ENCODE data around the gene GGA3.
A peak's percentile ranks its signal among the peaks of the same experiment; 100 is the strongest.

DNA sequence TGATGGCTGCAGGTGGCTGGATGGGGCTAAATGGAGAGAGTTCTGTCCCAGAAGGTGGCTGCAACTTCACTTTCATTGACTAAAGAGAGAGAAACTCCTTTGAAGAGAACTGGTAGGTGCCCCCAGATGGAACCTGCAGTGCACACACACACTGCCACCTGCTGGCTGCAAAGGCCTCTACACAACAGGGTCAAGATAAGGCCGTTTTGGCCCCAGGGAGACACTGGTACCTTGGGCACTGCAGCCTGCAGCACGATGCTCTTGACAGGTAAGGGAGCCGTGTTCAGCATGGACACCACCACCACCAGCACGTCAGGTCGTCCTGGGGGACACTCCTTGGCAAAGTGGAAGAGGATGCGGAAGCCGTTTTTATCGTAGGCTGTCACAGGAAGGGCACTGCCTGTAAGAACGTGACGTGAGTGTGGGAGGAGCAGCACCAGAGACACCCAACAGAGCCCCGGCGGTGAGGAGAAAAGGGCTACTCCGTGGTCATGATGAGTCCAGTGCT, 22.7 kb downstream of the GGA3 start:
- TF ChIP-seq, protein P1, sequence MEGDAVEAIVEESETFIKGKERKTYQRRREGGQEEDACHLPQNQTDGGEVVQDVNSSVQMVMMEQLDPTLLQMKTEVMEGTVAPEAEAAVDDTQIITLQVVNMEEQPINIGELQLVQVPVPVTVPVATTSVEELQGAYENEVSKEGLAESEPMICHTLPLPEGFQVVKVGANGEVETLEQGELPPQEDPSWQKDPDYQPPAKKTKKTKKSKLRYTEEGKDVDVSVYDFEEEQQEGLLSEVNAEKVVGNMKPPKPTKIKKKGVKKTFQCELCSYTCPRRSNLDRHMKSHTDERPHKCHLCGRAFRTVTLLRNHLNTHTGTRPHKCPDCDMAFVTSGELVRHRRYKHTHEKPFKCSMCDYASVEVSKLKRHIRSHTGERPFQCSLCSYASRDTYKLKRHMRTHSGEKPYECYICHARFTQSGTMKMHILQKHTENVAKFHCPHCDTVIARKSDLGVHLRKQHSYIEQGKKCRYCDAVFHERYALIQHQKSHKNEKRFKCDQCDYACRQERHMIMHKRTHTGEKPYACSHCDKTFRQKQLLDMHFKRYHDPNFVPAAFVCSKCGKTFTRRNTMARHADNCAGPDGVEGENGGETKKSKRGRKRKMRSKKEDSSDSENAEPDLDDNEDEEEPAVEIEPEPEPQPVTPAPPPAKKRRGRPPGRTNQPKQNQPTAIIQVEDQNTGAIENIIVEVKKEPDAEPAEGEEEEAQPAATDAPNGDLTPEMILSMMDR (IDR thresholded peaks at IDR 0.05 in 4 of 5, conservative IDR thresholded peaks at IDR 0.05 in 1 of 5) = peak; percentile 59 to 77 (median 68)
- TF ChIP-seq POLR2A (IDR thresholded peaks at IDR 0.05) = no peak
